PC-9 (cell line): ENCODE data around the gene CHD1L.

Source experiments
- CTCF ChIP-seq: fragments of 200-600 bp; sonication (generic); conservative IDR thresholded peaks from 2 replicates; pipeline ENCODE4 v1.6.1; 2017; ENCODE audit warnings: mixed run types, antibody characterized with exemption, mild to moderate bottlenecking, moderate library complexity
- EZH2 ChIP-seq: fragments of 200-600 bp; sonication (generic); IDR thresholded peaks from 2 replicates; pipeline ENCODE4 v1.8.0; 2017; ENCODE audit warnings: antibody characterized with exemption, low read depth

- TF ChIP-seq CTCF (no peak), EZH2 (no peak)
These were observed 38.4 kb upstream of the CHD1L start for GRCh38 chr1:147204080-147204479.
